ENCODE measurements around the gene NANS. TPM values are rescaled to one million over a fixed set of nuclear protein-coding genes. Genes with fewer than 3 reads are reported as not detected.

Gene NANS, protein sequence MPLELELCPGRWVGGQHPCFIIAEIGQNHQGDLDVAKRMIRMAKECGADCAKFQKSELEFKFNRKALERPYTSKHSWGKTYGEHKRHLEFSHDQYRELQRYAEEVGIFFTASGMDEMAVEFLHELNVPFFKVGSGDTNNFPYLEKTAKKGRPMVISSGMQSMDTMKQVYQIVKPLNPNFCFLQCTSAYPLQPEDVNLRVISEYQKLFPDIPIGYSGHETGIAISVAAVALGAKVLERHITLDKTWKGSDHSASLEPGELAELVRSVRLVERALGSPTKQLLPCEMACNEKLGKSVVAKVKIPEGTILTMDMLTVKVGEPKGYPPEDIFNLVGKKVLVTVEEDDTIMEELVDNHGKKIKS
- total RNA-seq: 84.6 and 87.3 TPM in 2 replicates

DNA sequence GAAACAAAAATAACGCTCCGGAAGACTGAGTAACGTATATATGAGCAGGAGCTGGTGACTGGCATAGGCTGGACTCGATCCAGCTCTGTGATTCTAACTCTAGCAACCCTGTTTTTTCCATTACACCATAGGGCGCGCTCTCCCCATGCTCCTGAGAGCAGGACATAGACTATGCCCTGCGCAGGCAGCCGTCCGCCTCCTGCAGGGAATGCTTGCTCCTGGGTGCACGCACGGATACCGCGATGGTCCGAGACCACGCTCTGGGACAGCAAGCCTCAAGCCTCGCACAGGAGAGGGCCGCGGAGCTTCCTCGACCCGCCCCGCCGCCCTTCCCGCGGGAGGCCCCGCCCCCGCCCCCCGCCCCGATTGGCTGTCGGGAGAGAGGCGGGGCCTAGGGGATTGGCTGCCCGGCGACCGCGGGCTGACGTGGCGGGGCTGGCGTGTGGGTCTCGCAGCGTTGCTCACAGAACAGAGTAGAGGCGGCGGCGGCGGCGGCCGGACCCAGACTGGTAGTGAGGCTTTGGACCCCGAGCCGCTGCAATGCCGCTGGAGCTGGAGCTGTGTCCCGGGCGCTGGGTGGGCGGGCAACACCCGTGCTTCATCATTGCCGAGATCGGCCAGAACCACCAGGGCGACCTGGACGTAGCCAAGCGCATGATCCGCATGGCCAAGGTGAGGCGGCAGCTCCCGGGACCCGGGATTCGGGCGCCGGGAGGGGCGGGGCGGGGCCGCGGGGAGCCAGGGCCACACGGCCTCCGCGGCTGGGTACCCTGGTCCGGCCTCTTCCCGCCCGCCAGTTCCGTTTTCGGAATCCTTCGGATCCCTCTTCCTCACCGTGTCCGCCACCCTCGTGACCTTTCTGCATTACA lies at the start of gene NANS:
Gene NANS, plus strand, starts transcription at position 464 of the 869 bp plus-strand sequence. Its CDS starts 77 bp downstream, at position 541.

DNA sequence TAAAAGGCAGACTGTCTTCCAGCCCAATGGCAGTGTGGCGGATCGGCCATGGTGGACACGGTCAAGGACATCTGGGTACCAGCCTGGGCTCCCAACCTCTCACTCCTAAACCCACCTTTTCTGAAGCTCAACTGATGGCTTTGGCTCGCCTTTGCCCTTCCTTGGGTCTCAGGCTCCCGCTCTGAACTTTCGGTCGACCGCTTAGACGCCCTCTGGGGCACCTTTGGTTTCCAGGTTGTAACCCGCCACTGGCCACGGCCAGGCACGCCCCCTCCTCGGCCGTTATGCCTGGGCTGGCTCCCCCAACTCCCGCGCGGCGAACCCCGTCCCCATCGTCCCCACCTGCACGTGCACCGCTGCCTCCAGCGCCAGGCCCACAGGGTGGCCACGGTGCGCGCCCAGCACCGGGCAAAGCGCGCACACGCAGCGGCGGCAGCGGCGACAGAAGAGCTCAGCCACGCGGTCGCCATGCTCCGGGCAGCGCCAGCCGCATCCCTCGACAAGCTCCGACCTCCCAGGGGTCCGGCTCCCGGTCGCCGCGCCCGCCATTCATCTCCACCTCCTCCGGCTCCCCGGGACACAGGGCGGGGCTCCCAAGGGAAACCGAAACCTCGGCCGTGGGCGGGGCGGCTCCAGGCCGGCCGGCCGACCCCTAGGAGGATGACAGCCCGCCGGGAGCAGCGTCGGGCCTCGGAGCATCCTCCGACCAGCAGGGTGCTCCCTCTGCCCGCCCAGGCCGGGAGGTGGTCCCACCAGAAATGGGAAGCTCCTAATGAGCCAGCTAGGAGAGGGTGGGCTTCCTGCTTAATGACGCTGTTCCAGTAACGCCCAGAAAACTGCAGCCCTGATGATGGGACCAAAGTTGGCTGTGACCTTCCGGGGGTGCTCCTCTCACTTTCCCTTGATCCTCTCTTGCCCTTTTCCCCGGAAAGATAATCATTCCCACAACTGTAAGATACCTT lies 62.4 kb downstream of the NANS start, which contains the start of gene TRIM14:
Gene TRIM14, minus strand, starts transcription at position 583 of the 962 bp plus-strand sequence. Its CDS starts 34 bp downstream, at position 549.

Other genes with a start within 250 kb of the NANS start
- gene FOXE1, start 203.5 kb upstream of the NANS start, total RNA-seq: not detected in 2 replicates
- gene TRMO, start 134.2 kb upstream of the NANS start, total RNA-seq: 9.5 and 12.2 TPM in 2 replicates
- gene HEMGN, start 118.6 kb upstream of the NANS start, total RNA-seq: not detected in 2 replicates
- gene ANP32B, start 73.4 kb upstream of the NANS start, total RNA-seq: 6.2 and 9.3 TPM in 2 replicates
- gene TRIM14, start 62.5 kb downstream of the NANS start, total RNA-seq: 3.0 and 8.0 TPM in 2 replicates
- gene CORO2A, start 135.9 kb downstream of the NANS start, total RNA-seq: 0.30 and 0.37 TPM in 2 replicates
- gene TBC1D2, start 198.9 kb downstream of the NANS start, total RNA-seq: 10.7 and 26.7 TPM in 2 replicates